ENCODE measurements around the gene KCNA2. TPM values are rescaled to one million over a fixed set of nuclear protein-coding genes. Genes with fewer than 3 reads are reported as not detected.
A peak's percentile ranks its signal among the peaks of the same experiment; 100 is the strongest.

The KCNA2 gene
- polyA plus RNA-seq, 3 donors = not detected

GRCh38 chr1:110637475-110637874 is 31.3 kb upstream of the KCNA2 start:
- H3K27ac ChIP-seq (ENCODE audit: low read depth in 1 of 2, low read length in 2 of 2) = no peak overlapping the region
- no peaks in the 10 kb centered on the region for H3K27me3 ChIP-seq (ENCODE audit: control insufficient read depth in 2 of 2, insufficient read depth in 2 of 2, low read length in 2 of 2)
- no peak overlapping the region for H3K9ac ChIP-seq (ENCODE audit: insufficient read depth, low read length, poor library complexity, severe bottlenecking)
- DNase-seq = no peak
- H3K4me2 ChIP-seq (replicated peaks; ENCODE audit: extremely low read depth, low read length, poor library complexity, severe bottlenecking) = no peak overlapping the region
- no peaks in the 10 kb centered on the region for H3K9me3 ChIP-seq (replicated peaks in 1 of 2; ENCODE audit: control insufficient read depth in 1 of 2, insufficient read depth in 1 of 2, low read length in 2 of 2)
- TF ChIP-seq CTCF (IDR thresholded peaks at IDR 0.05) = no peak
- H3K27me3 Mint-ChIP-seq (ENCODE audit: low read depth in 3 of 3) = peaks cover 0 to 7% (median 0%) of the 10 kb centered on the region in 3 donors
- peaks cover 0 to 11% (median 4%) of the 10 kb centered on the region in 7 donors for H3K9me3 Mint-ChIP-seq
- H3K36me3 ChIP-seq (replicated peaks in 1 of 2; ENCODE audit: control insufficient read depth in 1 of 2, insufficient read depth in 2 of 2, low read length in 2 of 2) = no peaks in the 10 kb centered on the region
- H3K4me3 Mint-ChIP-seq = no peak overlapping the region
- H3K4me3 ChIP-seq (replicated peaks in 1 of 3; ENCODE audit: low read depth in 2 of 3, low read length in 3 of 3) = no peak overlapping the region
- no peaks in the 10 kb centered on the region for H4K20me1 ChIP-seq (ENCODE audit: insufficient read depth, low read length)
- 95% methylated on average over 2 of the region's 3 CpGs for WGBS (ENCODE audit: insufficient coverage)
- intact Hi-C loops (cut with micrococcal nuclease) = loop anchor here in 1 of 2 donors (10.0 kb wide), 1 partner anchor 237 kb away; the partner anchor contains the start of gene CD53
- H3K79me2 ChIP-seq (ENCODE audit: insufficient read depth, low read length) = no peaks in the 10 kb centered on the region
- peaks cover 0 to 2% of the 10 kb centered on the region in 2 donors for H3K36me3 Mint-ChIP-seq
- peaks cover 56% of the 10 kb centered on the region for H3K4me1 Mint-ChIP-seq
- no peak overlapping the region for H2AFZ ChIP-seq (ENCODE audit: insufficient read depth, low read depth, low read length, poor library complexity, severe bottlenecking)
- peaks cover 52 to 57% of the 10 kb centered on the region in 2 donors for H3K4me1 ChIP-seq (ENCODE audit: control insufficient read depth in 1 of 2, insufficient read depth in 2 of 2, low read length in 2 of 2)
- no peak overlapping the region for H3K27ac Mint-ChIP-seq

DNA sequence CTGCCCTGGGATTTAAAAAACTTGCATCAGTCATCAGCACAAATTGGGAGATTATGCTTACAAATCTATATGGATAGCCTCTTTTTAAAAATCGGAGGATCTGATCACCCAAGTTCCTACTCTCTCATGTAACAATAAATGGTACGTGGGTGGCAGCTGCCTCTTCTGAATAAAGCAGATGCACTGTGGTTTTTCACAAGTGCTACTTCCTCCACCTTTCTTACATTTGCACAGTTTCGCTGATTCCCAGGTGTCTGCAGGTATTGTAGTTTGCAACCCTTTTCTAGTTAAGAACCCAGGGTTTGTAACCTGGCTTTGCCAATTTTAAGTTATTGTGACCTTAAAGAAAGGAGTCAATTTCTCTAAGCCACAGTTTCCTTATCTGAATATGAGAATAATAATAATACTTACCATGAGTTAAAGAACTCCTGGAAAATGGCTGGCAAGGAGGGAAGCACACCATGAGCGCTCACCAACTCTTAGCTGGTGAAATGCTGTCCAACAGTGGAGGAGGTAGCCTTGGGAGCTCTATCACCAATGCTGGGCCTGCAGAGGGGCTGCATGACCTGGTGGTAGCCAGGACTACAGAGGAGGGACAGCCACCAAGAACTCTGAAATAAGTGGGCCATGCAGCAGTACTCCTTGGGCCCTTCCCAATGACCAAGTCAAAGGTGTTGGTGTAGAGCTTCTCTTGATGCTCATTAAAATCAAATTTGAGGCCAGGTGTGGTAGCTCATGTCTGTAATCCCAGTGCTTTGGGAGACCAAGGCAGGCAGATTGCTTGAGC is 30.2 kb upstream of the KCNA2 start:
- H3K4me1 ChIP-seq (ENCODE audit: control insufficient read depth in 1 of 2, insufficient read depth in 2 of 2, low read length in 2 of 2) = peaks cover 42 to 48% of the 10 kb centered on the region in 2 donors
- intact Hi-C loops (cut with micrococcal nuclease) = loop anchor here in 1 of 2 donors (10.0 kb wide), 1 partner anchor 238 kb away; the partner anchor contains the start of gene CD53
- peaks cover 0 to 2% of the 10 kb centered on the region in 2 donors for H3K36me3 Mint-ChIP-seq
- H4K20me1 ChIP-seq (ENCODE audit: insufficient read depth, low read length) = no peaks in the 10 kb centered on the region
- no peak overlapping the region for H3K9ac ChIP-seq (ENCODE audit: insufficient read depth, low read length, poor library complexity, severe bottlenecking)
- H3K9me3 ChIP-seq (replicated peaks in 1 of 2; ENCODE audit: control insufficient read depth in 1 of 2, insufficient read depth in 1 of 2, low read length in 2 of 2) = no peaks in the 10 kb centered on the region
- H3K27me3 Mint-ChIP-seq (ENCODE audit: low read depth in 3 of 3) = peaks cover 0 to 4% (median 0%) of the 10 kb centered on the region in 3 donors
- DNase-seq = no peak
- H3K4me3 ChIP-seq (replicated peaks in 1 of 3; ENCODE audit: low read depth in 2 of 3, low read length in 3 of 3) = no peak overlapping the region
- H3K4me3 Mint-ChIP-seq = no peak overlapping the region
- H3K4me2 ChIP-seq (replicated peaks; ENCODE audit: extremely low read depth, low read length, poor library complexity, severe bottlenecking) = no peak overlapping the region
- no peaks in the 10 kb centered on the region for H3K36me3 ChIP-seq (replicated peaks in 1 of 2; ENCODE audit: control insufficient read depth in 1 of 2, insufficient read depth in 2 of 2, low read length in 2 of 2)
- peak overlapping the region in 3 of 7 donors; percentile 3 to 33 (median 28) for H3K27ac Mint-ChIP-seq
- no peaks in the 10 kb centered on the region for H3K27me3 ChIP-seq (ENCODE audit: control insufficient read depth in 2 of 2, insufficient read depth in 2 of 2, low read length in 2 of 2)
- WGBS (ENCODE audit: insufficient coverage) = no CpG with 5 or more reads among the region's 4 CpGs
- no peak for TF ChIP-seq CTCF (IDR thresholded peaks at IDR 0.05)
- no peak overlapping the region for H3K27ac ChIP-seq (ENCODE audit: low read depth in 1 of 2, low read length in 2 of 2)
- peaks cover 47% of the 10 kb centered on the region for H3K4me1 Mint-ChIP-seq
- peaks cover 0 to 6% (median 0%) of the 10 kb centered on the region in 7 donors for H3K9me3 Mint-ChIP-seq
- no peaks in the 10 kb centered on the region for H3K79me2 ChIP-seq (ENCODE audit: insufficient read depth, low read length)
- no peak overlapping the region for H2AFZ ChIP-seq (ENCODE audit: insufficient read depth, low read depth, low read length, poor library complexity, severe bottlenecking)

Measured in CD14-positive monocyte (primary cell).